Prostate gland (tissue), 2 donors: ENCODE results near the gene COPG1. TPM values are rescaled to one million over a fixed set of nuclear protein-coding genes. Genes with fewer than 3 reads are reported as not detected.
A peak's percentile ranks its signal among the peaks of the same experiment; 100 is the strongest.

Experiments
- DNase-seq: peaks from one replicate; pipeline ENCODE4 v3.0.0-alpha.2; 2019; ENCODE audit warnings: low spot score
- H3K27ac ChIP-seq, 2 donors: fragments of 200-600 bp; sonication (generic); 2 replicates each; pipeline ENCODE4 v1.5.1; 2017 to 2019
- H3K27me3 ChIP-seq: fragments of 200-600 bp; sonication (generic); replicated peaks from 2 replicates; pipeline ENCODE4 v1.5.1; 2019; ENCODE audit not compliant: insufficient read depth
- H3K36me3 ChIP-seq, 2 donors: fragments of 200-600 bp; sonication (generic); 1 replicate in 1 of 2; 2 replicates in 1 of 2; pipeline versions ENCODE4 v1.5.1 to v1.8.1; 2017 to 2019
- H3K4me1 ChIP-seq: fragments of 200-600 bp; sonication (generic); replicated peaks from 2 replicates; pipeline ENCODE4 v1.5.1; 2019
- H3K4me3 ChIP-seq, 2 donors: fragments of 200-600 bp; sonication (generic); 2 replicates each; pipeline ENCODE4 v1.5.1; 2017 to 2019
- H3K9me3 ChIP-seq: fragments of 200-600 bp; sonication (generic); 2 replicates; pipeline ENCODE4 v1.5.1; 2017
- CTCF ChIP-seq, 4 experiments: fragments of 200-600 bp in 2 of 4; fragments of 450-650 bp in 2 of 4; sonication (generic) in 2 of 4; IDR thresholded peaks; 1 replicate in 3 of 4; 2 replicates in 1 of 4; pipeline ENCODE4 v1.5.1; 2016 to 2019; ENCODE audit warnings: antibody characterized with exemption in 4 of 4, mild to moderate bottlenecking in 2 of 4, moderate library complexity in 2 of 4
- POLR2A ChIP-seq: fragments of 450-650 bp; IDR thresholded peaks from one replicate; pipeline ENCODE4 v1.6.1; 2016; ENCODE audit warnings: antibody characterized with exemption, mild to moderate bottlenecking
- POLR2AphosphoS5 ChIP-seq: sonication (generic); formaldehyde crosslinking; IDR thresholded peaks from one replicate; pipeline ENCODE4 v1.6.1; 2017; ENCODE audit warnings: antibody characterized with exemption
- WGBS: methylation state at CpG from one replicate; pipeline ENCODE4 v1.1.5; 2018; 5-methylcytosine and 5-hydroxymethylcytosine counted together
- intact Hi-C: fragments of 100-400 bp; cut with DNase I; formaldehyde crosslinking; loops from one replicate; pipeline ENCODE4 v1.14.2; 2022
- total RNA-seq, 2 donors: library from RNA; depleted of rRNA; stranded (reverse); fragments of >200 nt; gene quantifications; one replicate each; pipeline ENCODE4 v1.1.0, GENCODE V29; 2016

Gene COPG1
- total RNA-seq, 2 donors from 2014 or later: 143 to 220 TPM

- TF ChIP-seq POLR2A: no peak
- no peak for TF ChIP-seq POLR2AphosphoS5
- no peak for TF ChIP-seq CTCF (IDR thresholded peaks at IDR 0.05)
- intact Hi-C loops: loop anchor here (2.0 kb wide), 1 partner anchor 37 kb away; the partner anchor contains the start of gene HMCES
These were observed 66.5 kb downstream of the COPG1 start for GRCh38 chr3:129315998-129316247.

GRCh38 chr3:129316248-129317013 lies 67.0 kb downstream of the COPG1 start:
- intact Hi-C loops: loop anchor here (2.0 kb wide), 1 partner anchor 38 kb away; the partner anchor contains the start of gene HMCES
- WGBS: under 1% methylated on average over 52 of the region's 65 CpGs

More at GRCh38 chr3:129315998-129316247, 66.5 kb downstream of the COPG1 start:
- no peaks in the 10 kb centered on the region for H3K27me3 ChIP-seq
- no peaks in the 10 kb centered on the region for H3K9me3 ChIP-seq
- peaks cover 9% of the 10 kb centered on the region for H3K4me1 ChIP-seq
- no peak for DNase-seq
- H3K36me3 ChIP-seq: no peaks in the 10 kb centered on the region
- peak overlapping the region; percentile 95 to 98 for H3K27ac ChIP-seq
- 0% methylated on average over 14 of the region's 34 CpGs for WGBS
- peak overlapping the region; percentile 77 to 92 for H3K4me3 ChIP-seq

GRCh38 chr3:129317014-129317771 lies 67.8 kb downstream of the COPG1 start:
- H3K27ac ChIP-seq: peak overlapping the region; percentile 95 to 98
- no peaks in the 10 kb centered on the region for H3K9me3 ChIP-seq
- DNase-seq: no peak
- 27% methylated on average over 15 of the region's 15 CpGs for WGBS
- intact Hi-C loops: loop anchor here (2.0 kb wide), 1 partner anchor 38 kb away; the partner anchor contains the start of gene HMCES
- peaks cover 9% of the 10 kb centered on the region for H3K4me1 ChIP-seq
- H3K4me3 ChIP-seq: peak overlapping the region; percentile 77 to 92
- no peaks in the 10 kb centered on the region for H3K27me3 ChIP-seq
- no peak for TF ChIP-seq CTCF (IDR thresholded peaks at IDR 0.05)
- TF ChIP-seq POLR2AphosphoS5: no peak
- TF ChIP-seq POLR2A: no peak
- no peaks in the 10 kb centered on the region for H3K36me3 ChIP-seq

More at GRCh38 chr3:129316248-129317013, 67.0 kb downstream of the COPG1 start:
- H3K27me3 ChIP-seq: no peaks in the 10 kb centered on the region
- peak; percentile 83 for DNase-seq
- no peaks in the 10 kb centered on the region for H3K9me3 ChIP-seq
- H3K4me3 ChIP-seq: peak overlapping the region; percentile 77 to 92
- H3K27ac ChIP-seq: peak overlapping the region; percentile 95 to 98
- TF ChIP-seq POLR2A: peak; percentile 96
- TF ChIP-seq POLR2AphosphoS5: peak; percentile 93
- peak; percentile 24 to 68 (median 46) for TF ChIP-seq CTCF (IDR thresholded peaks at IDR 0.05)
- no peaks in the 10 kb centered on the region for H3K36me3 ChIP-seq
- peaks cover 9% of the 10 kb centered on the region for H3K4me1 ChIP-seq

- intact Hi-C loops: loop anchor here (2.0 kb wide), 1 partner anchor 39 kb away; the partner anchor contains the start of gene HMCES
- Histone ChIP-seq H3K4me1 (peaks cover 9% of the 10 kb centered on the region), H3K27ac (no peak overlapping the region), H3K36me3 (no peaks in the 10 kb centered on the region), H3K4me3 (no peak overlapping the region), H3K27me3 (no peaks in the 10 kb centered on the region), H3K9me3 (no peaks in the 10 kb centered on the region)
- DNase-seq: no peak
- no peak for TF ChIP-seq CTCF (IDR thresholded peaks at IDR 0.05)
- no peak for TF ChIP-seq POLR2A
- no peak for TF ChIP-seq POLR2AphosphoS5
- 68% methylated on average over 5 of the region's 5 CpGs for WGBS
These were observed 68.4 kb downstream of the COPG1 start for GRCh38 chr3:129317848-129318247.
